Panc1 (cell line): ENCODE data around the gene FIGLA.

Experiments
- CTCF ChIP-seq: fragments of 450-650 bp; IDR thresholded peaks from 2 replicates; pipeline ENCODE4 v1.5.1; 2017; ENCODE audit warnings: mild to moderate bottlenecking
- POLR2AphosphoS5 ChIP-seq: IDR thresholded peaks from 2 replicates; pipeline ENCODE4 v1.6.1; 2012; ENCODE audit warnings: mild to moderate bottlenecking, low read depth, low read length, moderate library complexity
- REST ChIP-seq, 2 experiments: IDR thresholded peaks; 2 replicates each; pipeline ENCODE4 v1.6.1; 2011 to 2012; ENCODE audit warnings: low read depth in 2 of 2, control low read depth in 1 of 2, low read length in 1 of 2, mild to moderate bottlenecking in 1 of 2, moderate library complexity in 1 of 2; ENCODE audit not compliant: insufficient read depth in 1 of 2
- SIN3A ChIP-seq: IDR thresholded peaks from 2 replicates; pipeline ENCODE4 v1.6.1; 2012; ENCODE audit warnings: low read depth, mild to moderate bottlenecking, low read length, moderate library complexity, borderline replicate concordance; ENCODE audit not compliant: insufficient read depth

GRCh38 chr2:70816726-70817125 is 26.3 kb upstream of the FIGLA start:
- TF ChIP-seq CTCF (no peak), POLR2AphosphoS5 (no peak), SIN3A (no peak), REST (IDR thresholded peaks at IDR 0.05; ENCODE audit: insufficient read depth in 1 of 2, low read depth in 2 of 2, low read length in 1 of 2) (no peak)
